HG02943 (cell line): ENCODE measurements around the gene SLC11A1.
A peak's percentile ranks its signal among the peaks of the same experiment; 100 is the strongest.

ENCODE experiments used
- ATAC-seq: cut with Tn5 transposase; IDR thresholded peaks from one replicate; pipeline ENCODE4 v1.9.1; 2021; ENCODE audit warnings: mild to moderate bottlenecking, low read depth, moderate library complexity; ENCODE audit not compliant: unreplicated experiment

The SLC11A1 gene

GRCh38 chr2:218364196-218364595 is 17.9 kb upstream of the SLC11A1 start:
- no peak for ATAC-seq

GRCh38 chr2:218366621-218367414 is 15.3 kb upstream of the SLC11A1 start:
- no peak for ATAC-seq

GRCh38 chr2:218367415-218368149 is 14.5 kb upstream of the SLC11A1 start:
- ATAC-seq: peak; percentile 93

GRCh38 chr2:218368150-218368528 is 13.9 kb upstream of the SLC11A1 start:
- ATAC-seq: peak; percentile 34

- no peak for ATAC-seq
Measured at GRCh38 chr2:218368621-218369153, 13.4 kb upstream of the SLC11A1 start.

- no peak for ATAC-seq
Measured at GRCh38 chr2:218369330-218369729, 12.7 kb upstream of the SLC11A1 start.

GRCh38 chr2:218370410-218371063 is 11.5 kb upstream of the SLC11A1 start:
- ATAC-seq: no peak

- no peak for ATAC-seq
Measured at GRCh38 chr2:218371983-218372350, 10.1 kb upstream of the SLC11A1 start.

DNA sequence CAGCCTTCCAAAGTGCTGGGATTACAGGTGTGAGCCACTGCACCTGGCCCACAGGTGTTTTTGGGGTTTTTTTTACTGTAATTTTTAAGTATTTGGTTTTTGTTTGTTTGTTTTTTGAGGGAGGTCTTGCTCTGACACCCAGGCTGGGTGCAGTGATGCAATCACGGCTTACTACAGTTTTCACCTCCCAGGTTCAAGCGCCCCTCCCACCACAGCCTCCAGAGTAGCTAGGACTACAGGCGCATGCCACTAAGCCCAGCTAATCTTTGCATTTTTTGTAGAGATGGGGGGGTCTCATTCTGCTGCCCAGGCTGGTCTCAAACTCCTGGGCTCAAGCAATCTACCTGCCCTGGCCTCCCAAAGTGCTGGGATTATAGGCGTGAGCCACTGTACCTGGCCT is 7.3 kb upstream of the SLC11A1 start:
- no peak for ATAC-seq

DNA sequence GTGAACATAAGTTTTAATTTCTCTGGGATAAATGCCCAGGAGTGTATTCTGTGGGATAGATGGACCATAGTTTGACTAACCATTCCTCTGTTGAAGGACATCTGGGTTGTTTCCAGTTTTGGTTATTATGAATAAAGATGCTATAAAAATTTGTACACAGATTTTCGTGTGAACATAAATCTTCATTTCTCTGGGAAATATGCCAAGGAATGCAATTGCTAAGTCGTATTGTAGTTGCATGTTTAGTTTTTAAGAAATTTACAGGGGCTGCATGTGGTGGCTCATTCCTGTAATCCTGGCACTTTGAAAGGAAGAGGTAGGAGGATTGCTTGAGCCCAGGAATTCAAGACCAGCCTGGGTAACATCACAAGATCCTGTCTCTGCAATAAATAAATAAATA is 6.9 kb upstream of the SLC11A1 start:
- no peak for ATAC-seq

GRCh38 chr2:218378053-218378452 is 4.0 kb upstream of the SLC11A1 start:
- no peak for ATAC-seq

- no peak for ATAC-seq
Measured at GRCh38 chr2:218382785-218383184, 712 bp downstream of the SLC11A1 start.

DNA sequence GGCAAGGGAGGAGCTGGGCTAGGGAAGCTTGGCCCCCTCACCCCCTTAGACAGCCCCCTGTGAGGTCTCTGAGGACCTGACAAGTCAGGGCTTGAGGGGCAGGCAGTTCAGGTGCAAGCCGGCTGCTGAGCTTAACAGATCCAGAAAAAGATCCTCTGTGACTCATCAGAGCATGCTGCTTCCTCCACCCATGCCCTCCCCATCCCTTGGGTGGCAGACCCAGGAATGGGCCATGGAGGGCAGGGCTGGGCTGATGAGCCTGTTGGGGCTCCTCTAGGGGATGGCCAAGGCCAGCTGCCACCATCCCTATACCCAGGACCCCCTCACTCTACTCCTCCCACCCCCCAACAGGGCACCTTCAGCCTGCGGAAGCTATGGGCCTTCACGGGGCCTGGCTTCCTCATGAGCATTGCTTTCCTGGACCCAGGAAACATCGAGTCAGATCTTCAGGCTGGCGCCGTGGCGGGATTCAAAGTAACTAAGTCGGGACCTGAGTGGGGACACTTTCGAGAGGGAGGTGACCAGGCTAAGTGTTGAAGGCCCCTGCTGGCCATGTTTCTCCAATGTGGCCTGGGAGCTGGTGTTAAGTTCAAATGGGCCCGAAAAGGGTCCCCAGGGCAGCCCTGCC is 1.9 kb downstream of the SLC11A1 start:
- no peak for ATAC-seq

- no peak for ATAC-seq
Measured at GRCh38 chr2:218384975-218385374, 2.9 kb downstream of the SLC11A1 start.

DNA sequence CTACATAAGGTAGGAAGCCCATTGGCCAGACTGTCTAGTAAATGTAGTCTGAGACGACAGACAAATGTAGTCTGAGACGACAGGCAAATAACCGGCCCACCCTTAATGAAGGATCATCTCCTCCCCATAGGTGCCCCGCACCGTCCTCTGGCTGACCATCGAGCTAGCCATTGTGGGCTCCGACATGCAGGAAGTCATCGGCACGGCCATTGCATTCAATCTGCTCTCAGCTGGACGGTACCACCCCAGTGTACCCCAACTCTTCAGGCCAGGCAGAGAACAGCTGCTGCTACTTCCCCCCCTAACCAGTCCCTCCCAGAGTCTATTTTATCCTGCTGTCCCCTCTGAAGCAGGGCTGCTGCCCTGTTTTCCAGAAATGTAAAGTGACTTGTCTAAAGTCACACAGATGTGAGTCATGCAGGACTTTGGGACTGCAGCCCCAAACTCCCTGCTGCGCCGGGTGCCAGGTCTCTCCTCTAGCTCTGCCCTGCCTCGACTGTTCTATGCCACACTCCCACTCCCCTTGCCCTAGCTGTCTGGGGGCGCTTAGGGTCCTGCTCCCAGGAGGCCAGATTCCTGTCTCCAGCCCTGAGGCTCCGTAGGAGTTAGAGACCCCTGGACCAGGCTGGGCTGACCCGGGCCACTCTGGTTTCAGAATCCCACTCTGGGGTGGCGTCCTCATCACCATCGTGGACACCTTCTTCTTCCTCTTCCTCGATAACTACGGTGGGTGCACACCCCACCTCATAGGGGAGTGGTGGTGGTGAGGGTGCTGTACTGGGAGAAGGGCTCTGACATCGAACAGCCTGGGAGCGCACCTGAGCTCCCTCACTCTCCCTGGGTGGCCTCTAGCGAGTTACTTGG is 4.7 kb downstream of the SLC11A1 start:
- no peak for ATAC-seq

DNA sequence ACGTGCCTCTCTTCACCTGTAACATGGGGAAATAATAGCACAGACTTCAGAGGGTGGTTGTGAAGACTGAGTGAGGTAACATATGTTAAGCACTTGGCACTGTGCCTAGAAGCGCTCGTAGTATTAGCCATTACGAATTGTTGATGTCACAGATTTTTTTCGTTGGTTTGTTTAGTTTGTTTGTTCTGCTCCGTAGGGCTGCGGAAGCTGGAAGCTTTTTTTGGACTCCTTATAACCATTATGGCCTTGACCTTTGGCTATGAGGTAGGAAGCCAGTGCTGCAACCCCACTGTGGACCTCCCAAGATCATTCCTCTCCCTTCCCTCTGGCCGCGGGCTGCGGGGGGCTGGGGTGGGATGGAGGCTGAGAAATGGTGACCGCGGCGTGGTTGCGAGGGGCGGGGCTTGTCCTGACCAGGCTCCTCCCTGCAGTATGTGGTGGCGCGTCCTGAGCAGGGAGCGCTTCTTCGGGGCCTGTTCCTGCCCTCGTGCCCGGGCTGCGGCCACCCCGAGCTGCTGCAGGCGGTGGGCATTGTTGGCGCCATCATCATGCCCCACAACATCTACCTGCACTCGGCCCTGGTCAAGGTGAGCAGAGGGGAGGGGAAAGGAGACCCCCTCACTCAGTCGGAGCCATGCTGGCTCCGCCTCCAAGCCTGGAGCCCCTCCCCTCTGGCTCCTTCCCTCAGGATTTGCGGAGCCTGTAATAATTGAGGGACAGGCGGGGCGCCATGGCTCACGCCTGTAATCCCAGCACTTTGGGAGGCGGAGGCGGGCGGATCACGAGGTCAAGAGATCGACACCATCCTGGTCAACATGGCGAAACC is 5.5 kb downstream of the SLC11A1 start:
- ATAC-seq: no peak

DNA sequence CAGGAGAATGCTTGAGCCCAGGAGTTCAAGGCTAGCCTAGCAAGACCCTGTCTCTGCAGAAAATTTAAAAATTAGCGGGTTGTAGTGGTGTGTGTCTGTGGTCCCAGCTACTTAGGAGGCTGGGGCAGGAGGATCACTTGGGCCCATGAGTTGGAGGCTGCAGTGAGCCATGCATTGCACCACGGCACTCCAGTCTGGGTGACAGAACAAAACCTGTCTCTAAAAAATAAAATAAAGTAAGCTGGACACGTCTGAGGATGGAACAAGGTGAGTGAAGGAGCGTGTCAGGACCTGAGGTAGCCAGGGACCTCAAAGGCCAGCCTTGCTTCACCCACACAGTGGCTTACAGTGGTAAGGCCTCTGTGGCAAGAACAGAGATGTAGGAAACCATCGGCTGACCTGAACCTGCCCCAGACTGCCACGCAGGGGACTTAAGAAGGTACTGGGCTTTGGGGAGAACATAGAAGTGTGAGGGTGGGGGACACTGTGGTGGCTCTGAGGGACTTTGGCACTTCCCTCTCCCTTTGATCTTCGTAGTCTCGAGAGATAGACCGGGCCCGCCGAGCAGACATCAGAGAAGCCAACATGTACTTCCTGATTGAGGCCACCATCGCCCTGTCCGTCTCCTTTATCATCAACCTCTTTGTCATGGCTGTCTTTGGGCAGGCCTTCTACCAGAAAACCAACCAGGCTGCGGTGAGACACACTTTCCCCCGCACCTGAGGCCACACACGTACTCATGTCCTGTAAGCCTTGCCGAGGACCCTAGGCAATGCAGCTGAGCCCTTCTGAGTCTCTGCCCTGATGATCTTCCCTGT is 7.5 kb downstream of the SLC11A1 start:
- ATAC-seq: no peak

GRCh38 chr2:218391202-218391601 is 9.1 kb downstream of the SLC11A1 start:
- ATAC-seq: no peak
